Pons (tissue), 1 donor: ENCODE data around the gene STMND1.

Source experiments
- DNase-seq: peaks from one replicate; pipeline ENCODE4 v3.0.0-alpha.2; 2016; ENCODE audit warnings: low spot score

STMND1 gene

GRCh38 chr6:17165383-17165782 lies 63.5 kb downstream of the STMND1 start:
- no peak for DNase-seq

- DNase-seq: peak; percentile 22
Measured at GRCh38 chr6:17167327-17167979, 65.6 kb downstream of the STMND1 start.

GRCh38 chr6:17169291-17169690 lies 67.4 kb downstream of the STMND1 start:
- no peak for DNase-seq

GRCh38 chr6:17169711-17170110 lies 67.9 kb downstream of the STMND1 start:
- DNase-seq: no peak

GRCh38 chr6:17172836-17173470 lies 71.1 kb downstream of the STMND1 start:
- DNase-seq: no peak

- no peak for DNase-seq
Measured at GRCh38 chr6:17178326-17178725, 76.5 kb downstream of the STMND1 start.

- no peak for DNase-seq
Measured at GRCh38 chr6:17178754-17179529, 77.1 kb downstream of the STMND1 start.

GRCh38 chr6:17179530-17180073 lies 77.8 kb downstream of the STMND1 start:
- no peak for DNase-seq
